VCaP (cell line): ENCODE data around the gene APOL2.

Source experiments
- H3K27ac ChIP-seq: fragments of 450-650 bp; 2 replicates; pipeline ENCODE4 v1.5.1; 2017
- TF ChIP-seq, protein P1 (sequence below): fragments of 450-650 bp; conservative IDR thresholded peaks from 2 replicates; pipeline ENCODE4 v1.5.1; 2017; ENCODE audit warnings: mild to moderate bottlenecking, moderate library complexity

Gene APOL2

DNA sequence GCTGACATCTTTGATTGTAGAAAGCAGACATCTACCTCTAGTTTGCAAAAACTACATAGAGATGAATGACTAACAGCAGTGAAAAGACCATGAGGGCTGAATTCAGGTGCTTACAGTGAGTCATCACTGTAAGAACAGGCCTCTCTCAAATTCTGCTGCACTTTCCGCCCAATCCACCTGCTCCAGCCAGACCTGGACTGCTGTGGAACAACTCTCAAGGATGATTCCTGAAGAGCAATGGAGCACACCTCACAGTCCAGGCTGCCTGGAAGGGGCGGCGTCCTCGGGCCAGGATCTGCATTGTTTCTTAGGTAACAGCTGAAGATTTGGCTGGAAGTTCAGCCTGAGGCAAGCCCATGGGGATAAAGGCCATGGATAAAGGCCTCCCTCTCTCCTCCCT lies 15.1 kb downstream of the APOL2 start:
- H3K27ac ChIP-seq, result no peak overlapping the region
- TF ChIP-seq, protein P1, sequence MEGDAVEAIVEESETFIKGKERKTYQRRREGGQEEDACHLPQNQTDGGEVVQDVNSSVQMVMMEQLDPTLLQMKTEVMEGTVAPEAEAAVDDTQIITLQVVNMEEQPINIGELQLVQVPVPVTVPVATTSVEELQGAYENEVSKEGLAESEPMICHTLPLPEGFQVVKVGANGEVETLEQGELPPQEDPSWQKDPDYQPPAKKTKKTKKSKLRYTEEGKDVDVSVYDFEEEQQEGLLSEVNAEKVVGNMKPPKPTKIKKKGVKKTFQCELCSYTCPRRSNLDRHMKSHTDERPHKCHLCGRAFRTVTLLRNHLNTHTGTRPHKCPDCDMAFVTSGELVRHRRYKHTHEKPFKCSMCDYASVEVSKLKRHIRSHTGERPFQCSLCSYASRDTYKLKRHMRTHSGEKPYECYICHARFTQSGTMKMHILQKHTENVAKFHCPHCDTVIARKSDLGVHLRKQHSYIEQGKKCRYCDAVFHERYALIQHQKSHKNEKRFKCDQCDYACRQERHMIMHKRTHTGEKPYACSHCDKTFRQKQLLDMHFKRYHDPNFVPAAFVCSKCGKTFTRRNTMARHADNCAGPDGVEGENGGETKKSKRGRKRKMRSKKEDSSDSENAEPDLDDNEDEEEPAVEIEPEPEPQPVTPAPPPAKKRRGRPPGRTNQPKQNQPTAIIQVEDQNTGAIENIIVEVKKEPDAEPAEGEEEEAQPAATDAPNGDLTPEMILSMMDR, result no peak

DNA sequence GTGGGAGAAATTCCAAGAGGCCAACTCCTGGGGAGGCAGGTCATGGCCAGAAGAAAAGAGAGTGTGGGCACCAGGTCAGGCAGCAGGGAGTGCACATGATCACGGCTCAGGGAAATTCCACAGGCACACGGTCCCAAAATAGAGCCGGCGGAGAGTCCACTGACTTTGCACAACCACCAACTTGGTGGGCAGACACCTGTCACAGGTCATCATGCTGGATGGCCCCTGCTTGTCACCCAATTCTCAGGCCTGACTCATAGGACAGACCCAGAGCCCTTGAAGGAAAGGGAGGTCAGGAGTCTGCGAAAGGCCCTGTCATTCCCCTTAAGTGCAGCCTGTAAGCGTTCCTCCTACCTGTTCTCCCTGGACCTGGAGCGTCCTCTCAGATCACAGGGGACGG lies 15.8 kb downstream of the APOL2 start:
- H3K27ac ChIP-seq, result no peak overlapping the region
- TF ChIP-seq, protein P1, result no peak

DNA sequence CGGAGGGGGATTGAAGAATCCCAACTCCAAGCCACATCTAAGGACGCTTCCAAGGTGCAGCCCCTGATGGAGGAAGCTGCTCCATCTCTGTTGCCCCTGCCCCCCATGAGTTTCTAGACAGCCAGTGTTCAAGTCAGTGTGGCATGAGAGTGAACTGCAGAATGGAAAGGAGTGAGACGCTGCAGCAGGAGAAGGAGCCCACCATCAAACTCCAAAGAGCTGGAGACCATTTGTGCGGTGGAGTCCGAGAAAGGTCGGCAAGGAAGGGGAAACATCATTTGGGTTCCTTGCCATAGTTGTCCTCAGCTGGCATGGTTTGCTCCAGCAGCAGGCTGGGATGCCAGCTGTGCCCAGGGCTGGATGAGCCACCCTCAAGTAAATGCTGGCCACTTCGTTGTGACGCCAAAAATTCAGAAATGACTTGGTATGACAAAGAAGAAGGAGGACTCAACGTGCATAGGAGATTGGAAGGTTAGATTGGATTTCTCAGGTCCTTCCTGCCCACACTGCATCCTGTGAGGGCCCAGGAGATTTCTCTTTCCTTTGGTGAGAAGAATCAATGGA lies 16.4 kb downstream of the APOL2 start:
- H3K27ac ChIP-seq, result no peak overlapping the region
- TF ChIP-seq, protein P1, result no peak

DNA sequence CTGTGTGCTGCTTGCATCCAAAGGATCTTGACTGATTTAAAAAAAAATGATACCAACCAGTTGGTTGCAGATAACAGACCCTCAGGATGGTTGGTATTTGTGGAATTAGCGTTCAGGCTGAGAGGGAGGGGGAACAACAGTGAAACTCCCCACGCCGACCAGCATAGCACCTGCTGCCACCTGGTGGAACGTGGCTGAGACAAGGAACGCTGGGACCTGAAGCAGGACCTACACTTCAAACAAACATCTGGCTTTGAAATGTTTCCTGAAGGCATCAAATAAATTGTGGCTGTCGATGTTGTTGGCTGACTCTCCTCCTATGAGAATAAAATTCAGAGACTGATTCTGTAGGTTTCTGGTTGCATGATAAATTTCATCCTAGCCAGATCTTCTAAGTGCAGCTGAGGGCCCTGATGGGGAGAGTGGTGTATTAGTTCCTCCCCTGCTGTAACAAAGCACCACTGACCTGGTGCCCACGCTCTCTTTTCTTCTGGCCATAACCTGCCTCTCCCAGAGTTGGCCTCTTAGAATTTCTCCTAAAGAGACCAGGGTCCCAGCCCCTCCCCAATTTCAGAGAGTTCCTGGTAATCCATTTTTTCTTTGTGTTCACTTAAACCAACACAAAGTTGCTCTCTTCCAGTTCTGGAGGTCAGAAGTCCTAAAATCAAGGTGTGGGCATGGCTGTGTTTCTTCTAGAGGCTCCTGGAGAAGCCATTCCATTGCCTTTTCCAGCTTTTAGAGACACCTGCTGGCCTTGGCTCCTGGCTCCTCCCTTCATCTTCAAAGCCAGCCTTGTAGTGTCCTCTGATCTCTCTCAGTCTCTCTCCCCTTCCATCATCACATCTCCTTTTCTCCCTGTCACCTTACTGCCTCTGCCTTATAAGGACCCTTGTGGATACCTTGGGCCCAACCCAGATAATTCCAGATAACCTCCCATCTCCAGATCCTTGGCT lies 17.3 kb downstream of the APOL2 start:
- H3K27ac ChIP-seq, result peak overlapping the region; percentile 87
- TF ChIP-seq, protein P1, result peak; percentile 92

DNA sequence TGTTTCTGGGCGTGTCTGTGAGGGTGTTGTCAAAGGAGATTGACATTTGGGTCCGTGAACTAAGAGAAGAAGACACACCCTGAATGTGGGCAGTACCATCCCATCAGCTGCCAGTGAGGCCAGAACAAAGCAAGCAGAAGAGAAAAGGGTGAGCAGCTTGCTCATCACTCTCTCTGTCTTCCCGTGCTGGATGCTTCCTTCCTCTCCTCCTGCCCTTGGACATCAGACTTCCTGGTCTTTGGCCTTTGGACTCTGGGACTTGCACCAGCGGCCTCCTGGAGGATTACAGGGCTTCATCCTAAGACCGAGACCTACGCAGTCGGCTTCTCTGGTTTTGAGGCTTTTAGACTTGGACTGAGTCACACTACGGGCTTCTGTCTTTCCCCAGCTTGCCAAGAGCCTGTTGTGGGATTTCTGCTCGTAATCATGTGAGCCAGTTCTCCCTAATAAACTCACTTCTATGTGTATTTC lies 18.8 kb downstream of the APOL2 start:
- H3K27ac ChIP-seq, result peak overlapping the region; percentile 87
- TF ChIP-seq, protein P1, result no peak

DNA sequence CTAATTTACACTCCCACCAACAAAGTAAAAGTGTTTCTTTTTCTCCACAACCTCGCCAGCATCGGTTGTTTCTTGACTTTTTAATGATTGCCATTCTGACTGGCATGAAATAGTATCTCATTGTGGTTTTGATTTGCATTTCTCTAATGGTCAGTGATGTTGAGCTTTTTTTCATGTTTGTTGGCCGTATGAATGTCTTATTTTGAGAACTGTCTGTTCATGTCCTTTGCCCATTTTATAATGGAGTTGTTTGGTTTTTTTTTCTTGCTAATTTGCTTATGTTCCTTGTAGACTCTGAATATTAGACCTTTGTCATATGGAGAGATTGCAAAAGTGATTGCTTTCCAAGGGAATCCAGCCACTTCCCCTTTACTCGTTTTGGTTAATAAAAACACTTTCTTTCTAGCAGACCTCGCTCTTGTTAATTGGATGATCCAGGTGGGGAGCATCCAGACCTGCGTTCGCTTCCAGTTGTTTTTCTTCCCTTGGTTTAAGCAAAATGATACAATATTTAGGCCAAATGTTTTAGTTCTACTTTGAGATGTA lies 20.6 kb downstream of the APOL2 start:
- H3K27ac ChIP-seq, result no peak overlapping the region
- TF ChIP-seq, protein P1, result no peak

DNA sequence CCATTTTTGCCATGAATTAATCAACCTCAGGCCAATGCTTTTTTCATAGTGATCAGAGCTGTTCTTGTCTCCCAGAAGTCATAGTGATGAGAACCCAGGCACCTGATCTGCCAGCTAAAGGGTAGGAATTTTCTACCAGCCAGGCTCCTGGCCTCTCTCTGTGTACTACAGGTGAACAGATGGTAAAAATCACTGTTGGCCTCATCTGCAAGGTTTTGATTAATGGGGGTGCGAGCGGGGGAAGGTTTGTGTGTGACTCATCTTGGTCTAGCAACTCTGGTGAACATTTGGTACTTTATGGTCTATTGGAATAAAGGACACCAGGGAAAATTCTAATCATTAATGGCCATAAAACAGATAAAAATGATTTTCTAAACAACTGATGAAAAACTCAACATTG lies 23.3 kb downstream of the APOL2 start:
- TF ChIP-seq, protein P1, result no peak
- no peak overlapping the region for H3K27ac ChIP-seq
